NCI-H345 treated with DMSO at 0.1 percent for 48 hours (cell line): ENCODE data around the gene PITPNM3.
"Not testable (repeated sequence)": the region's sequence is repeated elsewhere in the genome, so short reads cannot be mapped to it uniquely, and the experiment has no call there.

Experiments used
- DNase-seq: peaks from one replicate; lab custom pipeline; 2025; ENCODE audit not compliant: unreplicated experiment; lab: John Stamatoyannopoulos, UW

PITPNM3 gene

GRCh38 chr17:6556121-6557039, at the start of gene PITPNM3:
Gene PITPNM3 (minus strand): TSS chr17:6556555. CDS start chr17:6556406, 149 bp downstream.
- no peak for DNase-seq

GRCh38 chr17:6605142-6605541, 48.8 kb upstream of the PITPNM3 start:
- DNase-seq: no peak

GRCh38 chr17:6603744-6604325, 47.5 kb upstream of the PITPNM3 start:
- DNase-seq: no peak

- DNase-seq: no peak
Measured at GRCh38 chr17:6602141-6602540, 45.8 kb upstream of the PITPNM3 start.

- no peak for DNase-seq
Measured at GRCh38 chr17:6599364-6599763, 43.0 kb upstream of the PITPNM3 start.

- no peak for DNase-seq
Measured at GRCh38 chr17:6597727-6598126, 41.4 kb upstream of the PITPNM3 start.

GRCh38 chr17:6596941-6597340, 40.6 kb upstream of the PITPNM3 start:
- no peak for DNase-seq

GRCh38 chr17:6596511-6596910, 40.2 kb upstream of the PITPNM3 start:
- no peak for DNase-seq

GRCh38 chr17:6596081-6596480, 39.7 kb upstream of the PITPNM3 start:
- no peak for DNase-seq

GRCh38 chr17:6593371-6593770, 37.0 kb upstream of the PITPNM3 start:
- not testable (repeated sequence) for DNase-seq

- no peak for DNase-seq
Measured at GRCh38 chr17:6592173-6592572, 35.8 kb upstream of the PITPNM3 start.

- DNase-seq: no peak
Measured at GRCh38 chr17:6591599-6592158, 35.3 kb upstream of the PITPNM3 start.

GRCh38 chr17:6589266-6589946, 33.1 kb upstream of the PITPNM3 start:
- DNase-seq: no peak

- DNase-seq: no peak
Measured at GRCh38 chr17:6588165-6588564, 31.8 kb upstream of the PITPNM3 start.

- DNase-seq: no peak
Measured at GRCh38 chr17:6587310-6587709, 31.0 kb upstream of the PITPNM3 start.

GRCh38 chr17:6583411-6583810, 27.1 kb upstream of the PITPNM3 start:
- no peak for DNase-seq

- DNase-seq: no peak
Measured at GRCh38 chr17:6580625-6581024, 24.3 kb upstream of the PITPNM3 start.

GRCh38 chr17:6578491-6578890, 22.1 kb upstream of the PITPNM3 start:
- DNase-seq: no peak

GRCh38 chr17:6577686-6578263, 21.4 kb upstream of the PITPNM3 start:
- no peak for DNase-seq

- no peak for DNase-seq
Measured at GRCh38 chr17:6576038-6576785, 19.9 kb upstream of the PITPNM3 start.
